Nephron progenitor cell (in vitro differentiated cells): ENCODE results near the gene TYRP1.

Experiments used
- DNase-seq: peaks from one replicate; pipeline ENCODE4 v3.0.0; 2021
- H3K27ac Mint-ChIP-seq: 2 replicates; pipeline ENCODE4 v1.8.0; 2021; ENCODE audit warnings: mild to moderate bottlenecking, moderate library complexity, mixed read lengths
- H3K27me3 Mint-ChIP-seq: 2 replicates; pipeline ENCODE4 v1.8.0; 2021; ENCODE audit warnings: mild to moderate bottlenecking, low read depth, mixed read lengths; ENCODE audit not compliant: poor library complexity
- H3K36me3 Mint-ChIP-seq: 2 replicates; pipeline ENCODE4 v1.8.0; 2021; ENCODE audit warnings: low read depth, mixed read lengths
- H3K4me1 Mint-ChIP-seq: 2 replicates; pipeline ENCODE4 v1.8.0; 2021; ENCODE audit warnings: mixed read lengths
- H3K4me3 Mint-ChIP-seq: 2 replicates; pipeline ENCODE4 v1.8.0; 2021; ENCODE audit warnings: mild to moderate bottlenecking, moderate library complexity, mixed read lengths
- H3K9me3 Mint-ChIP-seq: 2 replicates; pipeline ENCODE4 v1.8.0; 2021; ENCODE audit warnings: mild to moderate bottlenecking, moderate library complexity, mixed read lengths
- CTCF ChIP-seq: fragments of 200-600 bp; sonication (generic); IDR thresholded peaks from 2 replicates; pipeline ENCODE4 v1.5.0; 2021; ENCODE audit warnings: antibody characterized with exemption

Gene TYRP1

GRCh38 chr9:12698266-12698665 lies 5.1 kb downstream of the TYRP1 start:
- no peak for TF ChIP-seq CTCF
- Mint-ChIP-seq H3K36me3 (no peaks in the 10 kb centered on the region), H3K4me3 (no peak overlapping the region), H3K27ac (no peak overlapping the region), H3K4me1 (peaks cover 16% of the 10 kb centered on the region), H3K9me3 (no peaks in the 10 kb centered on the region), H3K27me3 (no peaks in the 10 kb centered on the region)
- no peak for DNase-seq

GRCh38 chr9:12698986-12699385 lies 5.8 kb downstream of the TYRP1 start:
- Mint-ChIP-seq H3K36me3 (no peaks in the 10 kb centered on the region), H3K9me3 (no peaks in the 10 kb centered on the region), H3K27me3 (no peaks in the 10 kb centered on the region), H3K4me3 (no peak overlapping the region), H3K4me1 (peaks cover 16% of the 10 kb centered on the region), H3K27ac (no peak overlapping the region)
- no peak for TF ChIP-seq CTCF
- no peak for DNase-seq

- Mint-ChIP-seq H3K4me3 (no peak overlapping the region), H3K4me1 (peaks cover 16% of the 10 kb centered on the region), H3K9me3 (no peaks in the 10 kb centered on the region), H3K36me3 (no peaks in the 10 kb centered on the region), H3K27me3 (no peaks in the 10 kb centered on the region), H3K27ac (no peak overlapping the region)
- DNase-seq: no peak
- TF ChIP-seq CTCF: peak; percentile 38
Observed at GRCh38 chr9:12699529-12699928, 6.3 kb downstream of the TYRP1 start.

GRCh38 chr9:12701126-12701525 lies 7.9 kb downstream of the TYRP1 start:
- no peaks in the 10 kb centered on the region for H3K27me3 Mint-ChIP-seq
- no peak for TF ChIP-seq CTCF
- no peak overlapping the region for H3K27ac Mint-ChIP-seq
- DNase-seq: no peak
- H3K9me3 Mint-ChIP-seq: no peaks in the 10 kb centered on the region
- peaks cover 16% of the 10 kb centered on the region for H3K4me1 Mint-ChIP-seq
- H3K36me3 Mint-ChIP-seq: no peaks in the 10 kb centered on the region
- no peak overlapping the region for H3K4me3 Mint-ChIP-seq

GRCh38 chr9:12702160-12702758 lies 9.1 kb downstream of the TYRP1 start:
- no peak overlapping the region for H3K4me3 Mint-ChIP-seq
- H3K9me3 Mint-ChIP-seq: no peaks in the 10 kb centered on the region
- no peak overlapping the region for H3K27ac Mint-ChIP-seq
- peak; percentile 41 for DNase-seq
- no peaks in the 10 kb centered on the region for H3K27me3 Mint-ChIP-seq
- TF ChIP-seq CTCF: peak; percentile 67
- no peaks in the 10 kb centered on the region for H3K36me3 Mint-ChIP-seq
- H3K4me1 Mint-ChIP-seq: peaks cover 13% of the 10 kb centered on the region

- no peak overlapping the region for H3K27ac Mint-ChIP-seq
- H3K9me3 Mint-ChIP-seq: no peaks in the 10 kb centered on the region
Observed at GRCh38 chr9:12703996-12704395, 10.8 kb downstream of the TYRP1 start.

More at GRCh38 chr9:12703996-12704395, 10.8 kb downstream of the TYRP1 start:
- TF ChIP-seq CTCF: no peak
- no peaks in the 10 kb centered on the region for H3K4me1 Mint-ChIP-seq
- H3K27me3 Mint-ChIP-seq: no peaks in the 10 kb centered on the region
- no peak overlapping the region for H3K4me3 Mint-ChIP-seq
- DNase-seq: no peak
- no peaks in the 10 kb centered on the region for H3K36me3 Mint-ChIP-seq
